ENCODE data around the gene RGS18. TPM values are rescaled to one million over a fixed set of nuclear protein-coding genes. Genes with fewer than 3 reads are reported as not detected.

RGS18 gene
- total RNA-seq, 1 donor from 2014 or later, result 1.8 TPM

Other genes starting within 250 kb of the RGS18 start
- not detected for gene RGS21, start 158.5 kb downstream of the RGS18 start, total RNA-seq

All from ureter (tissue), 1 donor.